ENCODE results near the gene TMEM17. TPM values are rescaled to one million over a fixed set of nuclear protein-coding genes. Genes with fewer than 3 reads are reported as not detected.

Gene TMEM17
- total RNA-seq, 2 experiments from 2014 or later, result 0.13 to 0.14 TPM

DNA sequence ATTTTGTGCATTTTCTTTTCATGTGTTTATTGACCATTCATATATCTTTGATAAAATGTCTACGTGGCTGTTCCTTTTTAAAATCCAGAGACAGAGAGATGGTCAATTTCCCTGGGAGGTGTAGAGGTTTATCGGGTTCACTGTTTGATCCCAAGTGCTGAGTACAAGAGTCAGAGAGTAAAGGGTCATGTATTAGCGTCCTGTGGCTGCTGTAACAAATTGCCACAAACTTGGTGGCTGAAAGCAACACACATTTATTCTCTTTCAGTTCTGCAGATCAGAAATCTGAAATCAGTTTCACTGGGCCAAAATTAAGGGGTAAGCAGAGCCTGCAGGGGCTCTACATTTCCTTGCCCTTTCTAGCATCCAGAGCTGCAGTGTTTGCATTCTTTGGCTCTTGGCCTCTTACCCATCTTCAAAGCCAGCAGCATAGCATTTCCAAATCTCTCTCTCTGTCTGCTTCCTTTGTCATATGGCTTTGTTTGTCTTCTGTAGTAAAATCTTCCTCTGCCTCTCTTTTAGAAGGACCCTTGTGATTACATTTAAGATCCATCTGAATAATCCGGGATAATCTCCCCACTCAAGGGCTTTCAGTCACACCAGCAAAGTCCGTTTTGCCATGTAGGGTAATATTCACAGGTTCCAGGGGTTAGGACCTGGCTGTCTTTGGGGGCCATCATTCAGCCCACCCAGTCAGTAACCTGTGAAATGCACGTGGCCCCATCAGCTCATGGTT lies 49.9 kb downstream of the TMEM17 start:
- Mint-ChIP-seq H3K9me3 (no peaks in the 10 kb centered on the region), H3K4me1 (ENCODE audit: low read depth) (no peaks in the 10 kb centered on the region), H3K4me3 (no peak overlapping the region), H3K36me3 (ENCODE audit: low read depth) (no peaks in the 10 kb centered on the region), H3K27ac (no peak overlapping the region), H3K27me3 (peaks cover 8% of the 10 kb centered on the region)
- intact Hi-C loops (cut with micrococcal nuclease), result loop anchor here (2.0 kb wide), 1 partner anchor 319 kb away; no protein-coding TSS in a partner anchor
- ChIA-PET CTCF (interaction anchor here (0.6 to 11.0 kb wide), 38 partner anchors 9 to 1143 kb away, joined by 3 to 105 read pairs (median 5); partner anchors contain the start of gene TMEM17), POLR2A (interaction anchor here (1.3 kb wide), 1 partner anchor 58 kb away, joined by 3 read pairs; no protein-coding TSS in a partner anchor)
- TF ChIP-seq, protein P1, sequence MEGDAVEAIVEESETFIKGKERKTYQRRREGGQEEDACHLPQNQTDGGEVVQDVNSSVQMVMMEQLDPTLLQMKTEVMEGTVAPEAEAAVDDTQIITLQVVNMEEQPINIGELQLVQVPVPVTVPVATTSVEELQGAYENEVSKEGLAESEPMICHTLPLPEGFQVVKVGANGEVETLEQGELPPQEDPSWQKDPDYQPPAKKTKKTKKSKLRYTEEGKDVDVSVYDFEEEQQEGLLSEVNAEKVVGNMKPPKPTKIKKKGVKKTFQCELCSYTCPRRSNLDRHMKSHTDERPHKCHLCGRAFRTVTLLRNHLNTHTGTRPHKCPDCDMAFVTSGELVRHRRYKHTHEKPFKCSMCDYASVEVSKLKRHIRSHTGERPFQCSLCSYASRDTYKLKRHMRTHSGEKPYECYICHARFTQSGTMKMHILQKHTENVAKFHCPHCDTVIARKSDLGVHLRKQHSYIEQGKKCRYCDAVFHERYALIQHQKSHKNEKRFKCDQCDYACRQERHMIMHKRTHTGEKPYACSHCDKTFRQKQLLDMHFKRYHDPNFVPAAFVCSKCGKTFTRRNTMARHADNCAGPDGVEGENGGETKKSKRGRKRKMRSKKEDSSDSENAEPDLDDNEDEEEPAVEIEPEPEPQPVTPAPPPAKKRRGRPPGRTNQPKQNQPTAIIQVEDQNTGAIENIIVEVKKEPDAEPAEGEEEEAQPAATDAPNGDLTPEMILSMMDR (IDR thresholded peaks at IDR 0.05), result no peak
- ATAC-seq, result no peak
- DNase-seq, result no peak

- DNase-seq (no peak), ATAC-seq (no peak)
- Mint-ChIP-seq H3K9me3 (no peaks in the 10 kb centered on the region), H3K27me3 (peaks cover 8% of the 10 kb centered on the region), H3K36me3 (ENCODE audit: low read depth) (no peaks in the 10 kb centered on the region), H3K4me3 (no peak overlapping the region), H3K4me1 (ENCODE audit: low read depth) (no peaks in the 10 kb centered on the region), H3K27ac (no peak overlapping the region)
- intact Hi-C loops (cut with micrococcal nuclease), result no loop called here
- TF ChIP-seq, protein P1 (IDR thresholded peaks at IDR 0.05), result no peak
- POLR2A ChIA-PET, result no interaction called here
- CTCF ChIA-PET, result interaction anchor here (1.1 to 11.0 kb wide), 3 partner anchors 10 to 328 kb away, joined by 3 to 105 read pairs (median 5); no protein-coding TSS in a partner anchor
Observed at GRCh38 chr2:62453955-62454354, 52.0 kb downstream of the TMEM17 start.

- Mint-ChIP-seq H3K4me3 (no peak overlapping the region), H3K36me3 (ENCODE audit: low read depth) (no peaks in the 10 kb centered on the region), H3K27me3 (peaks cover 8% of the 10 kb centered on the region), H3K9me3 (no peaks in the 10 kb centered on the region), H3K4me1 (ENCODE audit: low read depth) (no peaks in the 10 kb centered on the region), H3K27ac (no peak overlapping the region)
- POLR2A ChIA-PET, result no interaction called here
- no peak for ATAC-seq
- TF ChIP-seq, protein P1 (IDR thresholded peaks at IDR 0.05), result no peak
- CTCF ChIA-PET, result interaction anchor here (0.7 to 11.0 kb wide), 3 partner anchors 9 to 534 kb away, joined by 3 to 105 read pairs (median 5); no protein-coding TSS in a partner anchor
- intact Hi-C loops (cut with micrococcal nuclease), result no loop called here
- DNase-seq, result no peak
Observed at GRCh38 chr2:62452701-62453454, 53.1 kb downstream of the TMEM17 start.

GRCh38 chr2:62450716-62451191 lies 55.2 kb downstream of the TMEM17 start:
- Mint-ChIP-seq H3K4me1 (ENCODE audit: low read depth) (no peaks in the 10 kb centered on the region), H3K9me3 (no peaks in the 10 kb centered on the region), H3K27ac (no peak overlapping the region), H3K36me3 (ENCODE audit: low read depth) (no peaks in the 10 kb centered on the region), H3K27me3 (peaks cover 1% of the 10 kb centered on the region), H3K4me3 (no peak overlapping the region)
- CTCF ChIA-PET, result interaction anchor here (11.0 kb wide), 1 partner anchor 326 kb away, joined by 105 read pairs; no protein-coding TSS in a partner anchor
- no peak for ATAC-seq
- no peak for DNase-seq
- intact Hi-C loops (cut with micrococcal nuclease), result no loop called here
- TF ChIP-seq, protein P1 (IDR thresholded peaks at IDR 0.05), result no peak
- POLR2A ChIA-PET, result no interaction called here

Other genes starting within 250 kb of the TMEM17 start
- 10 to 100 TPM; 24.1 to 24.3 TPM for gene EHBP1, start 199.5 kb upstream of the TMEM17 start, total RNA-seq

Measured in activated CD8-positive, alpha-beta T cell treated with anti-CD3 and anti-CD28 coated beads for 36 hours (primary cell).